Panc1 (cell line): ENCODE data around the gene SEPTIN11. TPM values are rescaled to one million over a fixed set of nuclear protein-coding genes. Genes with fewer than 3 reads are reported as not detected.

Experiments
- ATAC-seq: fragments of 200-7000 bp; cut with Tn5 transposase; 2 replicates; pipeline ENCODE4 v1.9.1; 2020; ENCODE audit warnings: mild to moderate bottlenecking, moderate library complexity
- BruUV-seq: library from RNA; stranded (reverse); fragments of 400-500 nt; replicated peaks from 2 replicates; lab custom pipeline; 2021; lab: Mats Ljungman, UMichigan
- CTCF ChIA-PET: fragments of 300-600 bp; sonication (Branson Sonifier 250); formaldehyde crosslinking; loops from one replicate; lab custom pipeline; 2022; ENCODE audit warnings: antibody characterized with exemption; lab: Charles Lee
- POLR2A ChIA-PET: fragments of 300-600 bp; sonication (Branson Sonifier 250); formaldehyde crosslinking; loops from one replicate; lab custom pipeline; 2022; ENCODE audit warnings: antibody characterized with exemption; lab: Charles Lee
- DNase-seq: peaks from one replicate; pipeline ENCODE4 v3.0.0-alpha.2; 2010; ENCODE audit warnings: low read depth, low spot score
- H3K27ac ChIP-seq: 2 replicates; pipeline ENCODE4 v1.5.1; 2011; ENCODE audit warnings: mild to moderate bottlenecking, low read length, inconsistent platforms
- H3K27me3 ChIP-seq: fragments of 200-500 bp; sonication (Bioruptor generic); 2 replicates; pipeline ENCODE4 v1.6.0; 2014; ENCODE audit warnings: low read length, inconsistent platforms; ENCODE audit not compliant: control insufficient read depth, insufficient read depth
- H3K36me3 ChIP-seq: fragments of 200-500 bp; sonication (Bioruptor generic); 2 replicates; pipeline ENCODE4 v1.5.1; 2014; ENCODE audit warnings: inconsistent platforms, mild to moderate bottlenecking, low read length, moderate library complexity; ENCODE audit not compliant: control insufficient read depth, insufficient read depth
- H3K4me1 ChIP-seq: 2 replicates; pipeline ENCODE4 v1.5.1; 2011; ENCODE audit warnings: inconsistent platforms, mild to moderate bottlenecking, low read length, moderate library complexity; ENCODE audit not compliant: control insufficient read depth, insufficient read depth
- H3K4me3 ChIP-seq, 2 experiments: 2 replicates each; pipeline ENCODE4 v1.5.1; 2011 to 2012; ENCODE audit warnings: low read depth in 2 of 2, low read length in 2 of 2, mild to moderate bottlenecking in 2 of 2, inconsistent platforms in 1 of 2, moderate library complexity in 1 of 2
- H3K9me3 ChIP-seq: fragments of 200-500 bp; sonication (Bioruptor generic); 2 replicates; pipeline ENCODE4 v1.5.1; 2014; ENCODE audit warnings: low read depth, mild to moderate bottlenecking, inconsistent platforms, low read length, moderate library complexity; ENCODE audit not compliant: control insufficient read depth, insufficient read depth
- SIN3A ChIP-seq: IDR thresholded peaks from 2 replicates; pipeline ENCODE4 v1.6.1; 2012; ENCODE audit warnings: low read depth, mild to moderate bottlenecking, low read length, moderate library complexity, borderline replicate concordance; ENCODE audit not compliant: insufficient read depth
- in situ Hi-C: cut with HindIII; loops from 2 replicates; pipeline ENCODE4 v1.10.0; 2016; ENCODE audit warnings: low sequenced_read_pairs, low pct_unique_long_range_greater_than_20kb
- intact Hi-C: fragments of 100-400 bp; cut with micrococcal nuclease; formaldehyde crosslinking; loops from one replicate; pipeline ENCODE4 v1.10.0; 2022; ENCODE audit not compliant: unreplicated experiment
- total RNA-seq: library from RNA; stranded (reverse); gene quantifications from one replicate; pipeline ENCODE4 v1.2.1, GENCODE V29; 2021; ENCODE audit not compliant: unreplicated experiment
- TF ChIP-seq, protein P1 (sequence below): fragments of 450-650 bp; IDR thresholded peaks from 2 replicates; pipeline ENCODE4 v1.5.1; 2017; ENCODE audit warnings: mild to moderate bottlenecking
- TF ChIP-seq, protein P2 (sequence below), 2 experiments: IDR thresholded peaks; 2 replicates each; pipeline ENCODE4 v1.6.1; 2011 to 2012; ENCODE audit warnings: low read depth in 2 of 2, control low read depth in 1 of 2, low read length in 1 of 2, mild to moderate bottlenecking in 1 of 2, moderate library complexity in 1 of 2; ENCODE audit not compliant: insufficient read depth in 1 of 2

Gene SEPTIN11
- total RNA-seq, 1 experiment from 2014 or later: 103 TPM

DNA sequence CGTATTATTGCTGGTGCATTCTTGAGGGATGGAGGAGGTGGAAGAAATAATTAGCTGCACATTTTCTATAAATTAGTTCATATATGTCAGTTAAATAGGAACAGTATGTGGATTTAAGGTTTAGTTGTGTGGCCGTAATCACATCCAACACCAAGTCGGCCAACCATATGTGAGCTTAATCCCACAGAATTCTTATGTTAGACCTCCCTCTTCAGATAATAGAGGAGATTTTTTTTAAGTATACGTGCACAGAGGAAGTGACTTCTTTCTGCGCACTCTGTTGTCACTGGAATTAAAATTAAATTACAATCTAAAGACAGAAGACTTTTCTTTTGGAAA, 2.1 kb downstream of the SEPTIN11 start:
- H3K27me3 ChIP-seq: no peaks in the 10 kb centered on the region
- no peaks in the 10 kb centered on the region; the same call in 1 of the 2 replicates for H3K36me3 ChIP-seq
- DNase-seq (no peak), ATAC-seq (no peak)
- ChIA-PET CTCF (no interaction called here), POLR2A (no interaction called here)
- intact Hi-C loops: no loop called here
- peak overlapping the region; percentile 82 to 83 for H3K4me3 ChIP-seq
- peaks cover 12% of the 10 kb centered on the region for H3K4me1 ChIP-seq
- peak overlapping the region; percentile 79 for H3K27ac ChIP-seq
- BruUV-seq: no TSS peak
- in situ Hi-C loops: no loop called here
- no peak for TF ChIP-seq SIN3A
- TF ChIP-seq, protein P1, sequence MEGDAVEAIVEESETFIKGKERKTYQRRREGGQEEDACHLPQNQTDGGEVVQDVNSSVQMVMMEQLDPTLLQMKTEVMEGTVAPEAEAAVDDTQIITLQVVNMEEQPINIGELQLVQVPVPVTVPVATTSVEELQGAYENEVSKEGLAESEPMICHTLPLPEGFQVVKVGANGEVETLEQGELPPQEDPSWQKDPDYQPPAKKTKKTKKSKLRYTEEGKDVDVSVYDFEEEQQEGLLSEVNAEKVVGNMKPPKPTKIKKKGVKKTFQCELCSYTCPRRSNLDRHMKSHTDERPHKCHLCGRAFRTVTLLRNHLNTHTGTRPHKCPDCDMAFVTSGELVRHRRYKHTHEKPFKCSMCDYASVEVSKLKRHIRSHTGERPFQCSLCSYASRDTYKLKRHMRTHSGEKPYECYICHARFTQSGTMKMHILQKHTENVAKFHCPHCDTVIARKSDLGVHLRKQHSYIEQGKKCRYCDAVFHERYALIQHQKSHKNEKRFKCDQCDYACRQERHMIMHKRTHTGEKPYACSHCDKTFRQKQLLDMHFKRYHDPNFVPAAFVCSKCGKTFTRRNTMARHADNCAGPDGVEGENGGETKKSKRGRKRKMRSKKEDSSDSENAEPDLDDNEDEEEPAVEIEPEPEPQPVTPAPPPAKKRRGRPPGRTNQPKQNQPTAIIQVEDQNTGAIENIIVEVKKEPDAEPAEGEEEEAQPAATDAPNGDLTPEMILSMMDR: no peak
- TF ChIP-seq, protein P2, sequence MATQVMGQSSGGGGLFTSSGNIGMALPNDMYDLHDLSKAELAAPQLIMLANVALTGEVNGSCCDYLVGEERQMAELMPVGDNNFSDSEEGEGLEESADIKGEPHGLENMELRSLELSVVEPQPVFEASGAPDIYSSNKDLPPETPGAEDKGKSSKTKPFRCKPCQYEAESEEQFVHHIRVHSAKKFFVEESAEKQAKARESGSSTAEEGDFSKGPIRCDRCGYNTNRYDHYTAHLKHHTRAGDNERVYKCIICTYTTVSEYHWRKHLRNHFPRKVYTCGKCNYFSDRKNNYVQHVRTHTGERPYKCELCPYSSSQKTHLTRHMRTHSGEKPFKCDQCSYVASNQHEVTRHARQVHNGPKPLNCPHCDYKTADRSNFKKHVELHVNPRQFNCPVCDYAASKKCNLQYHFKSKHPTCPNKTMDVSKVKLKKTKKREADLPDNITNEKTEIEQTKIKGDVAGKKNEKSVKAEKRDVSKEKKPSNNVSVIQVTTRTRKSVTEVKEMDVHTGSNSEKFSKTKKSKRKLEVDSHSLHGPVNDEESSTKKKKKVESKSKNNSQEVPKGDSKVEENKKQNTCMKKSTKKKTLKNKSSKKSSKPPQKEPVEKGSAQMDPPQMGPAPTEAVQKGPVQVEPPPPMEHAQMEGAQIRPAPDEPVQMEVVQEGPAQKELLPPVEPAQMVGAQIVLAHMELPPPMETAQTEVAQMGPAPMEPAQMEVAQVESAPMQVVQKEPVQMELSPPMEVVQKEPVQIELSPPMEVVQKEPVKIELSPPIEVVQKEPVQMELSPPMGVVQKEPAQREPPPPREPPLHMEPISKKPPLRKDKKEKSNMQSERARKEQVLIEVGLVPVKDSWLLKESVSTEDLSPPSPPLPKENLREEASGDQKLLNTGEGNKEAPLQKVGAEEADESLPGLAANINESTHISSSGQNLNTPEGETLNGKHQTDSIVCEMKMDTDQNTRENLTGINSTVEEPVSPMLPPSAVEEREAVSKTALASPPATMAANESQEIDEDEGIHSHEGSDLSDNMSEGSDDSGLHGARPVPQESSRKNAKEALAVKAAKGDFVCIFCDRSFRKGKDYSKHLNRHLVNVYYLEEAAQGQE (IDR thresholded peaks at IDR 0.05; ENCODE audit: insufficient read depth in 1 of 2, low read depth in 2 of 2, low read length in 1 of 2): no peak
- H3K9me3 ChIP-seq: no peaks in the 10 kb centered on the region

- in situ Hi-C loops: no loop called here
- Histone ChIP-seq H3K27ac (no peak overlapping the region; the same call in 1 of the 2 replicates), H3K4me1 (peaks cover 12% of the 10 kb centered on the region), H3K4me3 (peak overlapping the region in 1 of 2 experiments; percentile 82; a peak in 2 of 4 replicates), H3K27me3 (no peaks in the 10 kb centered on the region), H3K36me3 (no peaks in the 10 kb centered on the region; the same call in 1 of the 2 replicates), H3K9me3 (no peaks in the 10 kb centered on the region)
- POLR2A ChIA-PET: no interaction called here
- BruUV-seq: TSS peak; percentile 28
- no peak for DNase-seq
- TF ChIP-seq, protein P2 (IDR thresholded peaks at IDR 0.05; ENCODE audit: insufficient read depth in 1 of 2, low read depth in 2 of 2, low read length in 1 of 2): no peak
- intact Hi-C loops: no loop called here
- CTCF ChIA-PET: no interaction called here
- no peak for ATAC-seq
Observed at GRCh38 chr4:76952071-76952470, 2.5 kb downstream of the SEPTIN11 start.
